Lung (tissue), 12 donors: ENCODE results near the gene JMJD1C. TPM values are rescaled to one million over a fixed set of nuclear protein-coding genes. Genes with fewer than 3 reads are reported as not detected.
"Not testable (repeated sequence)": the region's sequence is repeated elsewhere in the genome, so short reads cannot be mapped to it uniquely, and the experiment has no call there.

Experiments
- ATAC-seq: fragments of 200-7000 bp; cut with Tn5 transposase; one replicate; pipeline ENCODE4 v1.9.1; 2020; ENCODE audit warnings: moderate number of reproducible peaks; ENCODE audit not compliant: insufficient read depth, low FRiP score
- DNase-seq, 3 donors: peaks; one replicate each; pipeline ENCODE4 v3.0.0-alpha.2; 2013 to 2017
- H3K27ac ChIP-seq, 2 donors: one replicate each; pipeline ENCODE4 v1.5.1; 2013; ENCODE audit warnings: mild to moderate bottlenecking in 2 of 2, moderate library complexity in 2 of 2, control low read depth in 1 of 2, inconsistent platforms in 1 of 2, low read depth in 1 of 2, low read length in 1 of 2
- H3K27me3 ChIP-seq, 3 donors: one replicate each; pipeline ENCODE4 v1.5.1; 2013; ENCODE audit warnings: low read length in 2 of 3; ENCODE audit not compliant: control insufficient read depth in 3 of 3, insufficient read depth in 3 of 3
- H3K36me3 ChIP-seq, 4 donors: one replicate each; pipeline ENCODE4 v1.5.1; 2013; ENCODE audit warnings: low read length in 4 of 4, mild to moderate bottlenecking in 1 of 4, moderate library complexity in 1 of 4; ENCODE audit not compliant: control insufficient read depth in 4 of 4, insufficient read depth in 4 of 4
- H3K4me1 ChIP-seq, 5 donors: one replicate each; pipeline ENCODE4 v1.5.1; 2013; ENCODE audit warnings: low read length in 5 of 5, mild to moderate bottlenecking in 2 of 5, moderate library complexity in 1 of 5; ENCODE audit not compliant: control insufficient read depth in 5 of 5, insufficient read depth in 5 of 5
- H3K4me3 ChIP-seq: one replicate; pipeline ENCODE4 v1.5.1; 2013; ENCODE audit warnings: mild to moderate bottlenecking, control low read depth, moderate library complexity
- H3K9ac ChIP-seq, 2 donors: one replicate each; pipeline ENCODE4 v1.5.1; 2013; ENCODE audit warnings: low read length in 2 of 2, control low read depth in 1 of 2; ENCODE audit not compliant: insufficient read depth in 1 of 2
- H3K9me3 ChIP-seq, 4 donors: one replicate each; pipeline ENCODE4 v1.5.1; 2013; ENCODE audit warnings: low read length in 3 of 4, mild to moderate bottlenecking in 1 of 4, moderate library complexity in 1 of 4; ENCODE audit not compliant: control insufficient read depth in 4 of 4, insufficient read depth in 3 of 4
- WGBS, 2 donors: extraction: QIAGEN DNeasy Blood & Tissue Kit; methylation state at CpG; one replicate each; pipeline ENCODE4 v1.1.7; 2013; 5-methylcytosine and 5-hydroxymethylcytosine counted together
- polyA plus RNA-seq, 2 donors: library from polyadenylated mRNA; stranded (reverse); fragments of 200-250 nt; gene quantifications; one replicate each; pipeline ENCODE4 v1.2.1, GENCODE V29; 2013
- total RNA-seq, 2 donors: library from RNA; depleted of rRNA in 1 of 2; stranded (reverse); fragments of >200 nt in 1 of 2; gene quantifications; one replicate each; pipeline ENCODE4 v1.2.1, GENCODE V29; 2014 to 2021
- TF ChIP-seq, protein P1 (sequence below): IDR thresholded peaks from 2 replicates; pipeline ENCODE4 v1.5.1; 2012; ENCODE audit warnings: mild to moderate bottlenecking; ENCODE audit errors: control extremely low read depth, extremely low read depth
- donor health status: control.
- donor health status: control.
- donor health status: Bipolar disorder and iron deficiency.
- donor health status: healthy.
- donor health status: DM: yes; HTN: yes; CAD: no.

The JMJD1C gene
- total and polyA plus RNA-seq, 4 donors, result 30.5 to 233 (median 71.2) TPM

DNA sequence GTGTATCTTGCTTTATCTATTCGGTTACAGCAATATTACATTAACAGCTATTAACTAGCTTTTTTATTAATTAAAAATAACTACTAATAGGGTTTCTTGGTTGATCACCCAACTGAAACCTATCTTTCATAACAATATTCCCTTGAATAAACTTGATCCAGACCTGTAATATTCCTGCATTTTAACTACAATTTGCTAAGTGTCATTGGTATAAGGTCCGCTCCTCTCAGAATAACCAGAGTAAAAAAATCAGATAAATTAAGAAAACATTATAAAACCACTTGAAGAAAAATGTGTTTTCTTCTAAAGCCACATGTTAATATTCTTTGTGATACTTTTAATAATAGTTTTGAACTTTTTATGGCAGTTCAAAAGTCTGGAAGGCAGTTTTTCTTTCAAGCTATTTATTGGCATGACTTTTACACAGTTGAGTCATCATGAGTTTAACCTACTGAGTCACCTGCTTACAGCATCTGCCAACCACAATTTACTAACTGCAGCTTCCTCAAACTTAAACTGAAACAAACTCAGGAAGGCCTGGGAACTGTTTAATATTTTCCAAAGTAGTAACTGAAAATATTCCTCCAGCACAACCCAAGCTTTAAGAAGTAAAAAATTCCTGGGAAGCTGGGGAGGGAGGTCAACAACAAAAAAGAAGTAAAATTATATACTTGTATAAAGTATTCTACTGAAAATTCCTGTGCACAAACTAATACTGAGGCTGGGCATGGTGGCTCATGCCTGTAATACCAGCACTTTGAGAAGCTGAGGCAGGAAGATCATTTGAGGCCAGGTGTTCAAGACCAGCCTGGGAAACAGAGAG is 229.5 kb downstream of the JMJD1C start:
- Histone ChIP-seq H3K4me1 (peaks cover 0 to 28% (median 0%) of the 10 kb centered on the region in 5 donors), H3K9ac (no peak overlapping the region), H3K27ac (peak overlapping the region in 1 of 2 donors; percentile 79), H3K27me3 (no peaks in the 10 kb centered on the region), H3K36me3 (no peaks in the 10 kb centered on the region), H3K4me3 (no peak overlapping the region), H3K9me3 (no peaks in the 10 kb centered on the region)
- ATAC-seq, result peak; percentile 77
- 93 to 94% methylated on average over 2 of the region's 2 CpGs for WGBS, 2 donors
- TF ChIP-seq, protein P1, sequence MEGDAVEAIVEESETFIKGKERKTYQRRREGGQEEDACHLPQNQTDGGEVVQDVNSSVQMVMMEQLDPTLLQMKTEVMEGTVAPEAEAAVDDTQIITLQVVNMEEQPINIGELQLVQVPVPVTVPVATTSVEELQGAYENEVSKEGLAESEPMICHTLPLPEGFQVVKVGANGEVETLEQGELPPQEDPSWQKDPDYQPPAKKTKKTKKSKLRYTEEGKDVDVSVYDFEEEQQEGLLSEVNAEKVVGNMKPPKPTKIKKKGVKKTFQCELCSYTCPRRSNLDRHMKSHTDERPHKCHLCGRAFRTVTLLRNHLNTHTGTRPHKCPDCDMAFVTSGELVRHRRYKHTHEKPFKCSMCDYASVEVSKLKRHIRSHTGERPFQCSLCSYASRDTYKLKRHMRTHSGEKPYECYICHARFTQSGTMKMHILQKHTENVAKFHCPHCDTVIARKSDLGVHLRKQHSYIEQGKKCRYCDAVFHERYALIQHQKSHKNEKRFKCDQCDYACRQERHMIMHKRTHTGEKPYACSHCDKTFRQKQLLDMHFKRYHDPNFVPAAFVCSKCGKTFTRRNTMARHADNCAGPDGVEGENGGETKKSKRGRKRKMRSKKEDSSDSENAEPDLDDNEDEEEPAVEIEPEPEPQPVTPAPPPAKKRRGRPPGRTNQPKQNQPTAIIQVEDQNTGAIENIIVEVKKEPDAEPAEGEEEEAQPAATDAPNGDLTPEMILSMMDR, result no peak
- no peak for DNase-seq

- ATAC-seq, H3K27ac ChIP-seq, H3K4me3 ChIP-seq, H3K36me3 ChIP-seq, H3K9me3 ChIP-seq, H3K9ac ChIP-seq, H3K27me3 ChIP-seq, DNase-seq: not testable (repeated sequence)
- WGBS, 2 donors, result 97% methylated on average over 10 of the region's 10 CpGs
- peaks cover 0 to 22% (median 0%) of the 10 kb centered on the region in 5 donors for H3K4me1 ChIP-seq
These were observed 230.6 kb downstream of the JMJD1C start for GRCh38 chr10:63235136-63235535.

DNA sequence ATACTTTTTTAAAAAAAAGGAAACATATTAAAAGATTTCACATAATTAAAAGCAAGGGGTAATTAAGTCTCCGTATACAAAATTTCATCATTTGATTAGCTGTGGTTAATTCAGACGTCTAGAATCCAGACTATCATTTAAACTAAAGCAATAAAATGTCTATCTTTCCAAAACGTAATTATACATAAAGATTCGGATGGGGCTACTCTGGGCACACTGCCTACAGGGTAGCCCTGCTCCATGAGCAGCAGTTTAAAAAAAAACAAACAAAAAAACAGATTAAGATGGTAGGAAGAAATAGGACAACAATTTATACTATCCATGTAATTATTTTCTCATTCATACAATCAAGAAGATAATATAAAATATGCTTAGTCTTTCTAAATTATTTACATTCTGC is 236.6 kb downstream of the JMJD1C start:
- peaks cover 0 to 15% (median 3%) of the 10 kb centered on the region in 5 donors for H3K4me1 ChIP-seq
- 69 to 72% methylated on average over 4 of the region's 4 CpGs for WGBS, 2 donors
- no peaks in the 10 kb centered on the region for H3K36me3 ChIP-seq
- H3K9me3 ChIP-seq, result no peaks in the 10 kb centered on the region
- H3K27me3 ChIP-seq, result no peaks in the 10 kb centered on the region
- H3K27ac ChIP-seq, result no peak overlapping the region
- ATAC-seq, result no peak
- peak; percentile 36 to 75 (median 61) for DNase-seq
- H3K9ac ChIP-seq, result no peak overlapping the region
- H3K4me3 ChIP-seq, result no peak overlapping the region
- TF ChIP-seq, protein P1, result no peak

GRCh38 chr10:63228237-63228636 is 237.5 kb downstream of the JMJD1C start:
- no peak for ATAC-seq
- no peak for DNase-seq
- Histone ChIP-seq H3K36me3 (no peaks in the 10 kb centered on the region), H3K4me3 (no peak overlapping the region), H3K27ac (no peak overlapping the region), H3K9me3 (no peaks in the 10 kb centered on the region), H3K9ac (no peak overlapping the region), H3K27me3 (no peaks in the 10 kb centered on the region), H3K4me1 (peaks cover 0 to 15% (median 2%) of the 10 kb centered on the region in 5 donors)
- TF ChIP-seq, protein P1, result no peak
